T-helper 2 cell treated with Interferon-gamma antibody and Interleukin-4, amounts not matched to agents 100 ng/mL and 5 ng/mL, for 36 hours (primary cell): Measurements from ENCODE around the gene EFNA3. TPM values are rescaled to one million over a fixed set of nuclear protein-coding genes. Genes with fewer than 3 reads are reported as not detected.

Experiments
- intact Hi-C: fragments of 100-400 bp; cut with micrococcal nuclease; formaldehyde crosslinking; loops from one replicate; pipeline ENCODE4 v1.15.1; 2023
- total RNA-seq: library from RNA; stranded (reverse); gene quantifications from 2 replicates; pipeline ENCODE4 v1.2.3, GENCODE V29; 2022

EFNA3 gene
- total RNA-seq, 1 donor from 2014 or later: 2.4 TPM

DNA sequence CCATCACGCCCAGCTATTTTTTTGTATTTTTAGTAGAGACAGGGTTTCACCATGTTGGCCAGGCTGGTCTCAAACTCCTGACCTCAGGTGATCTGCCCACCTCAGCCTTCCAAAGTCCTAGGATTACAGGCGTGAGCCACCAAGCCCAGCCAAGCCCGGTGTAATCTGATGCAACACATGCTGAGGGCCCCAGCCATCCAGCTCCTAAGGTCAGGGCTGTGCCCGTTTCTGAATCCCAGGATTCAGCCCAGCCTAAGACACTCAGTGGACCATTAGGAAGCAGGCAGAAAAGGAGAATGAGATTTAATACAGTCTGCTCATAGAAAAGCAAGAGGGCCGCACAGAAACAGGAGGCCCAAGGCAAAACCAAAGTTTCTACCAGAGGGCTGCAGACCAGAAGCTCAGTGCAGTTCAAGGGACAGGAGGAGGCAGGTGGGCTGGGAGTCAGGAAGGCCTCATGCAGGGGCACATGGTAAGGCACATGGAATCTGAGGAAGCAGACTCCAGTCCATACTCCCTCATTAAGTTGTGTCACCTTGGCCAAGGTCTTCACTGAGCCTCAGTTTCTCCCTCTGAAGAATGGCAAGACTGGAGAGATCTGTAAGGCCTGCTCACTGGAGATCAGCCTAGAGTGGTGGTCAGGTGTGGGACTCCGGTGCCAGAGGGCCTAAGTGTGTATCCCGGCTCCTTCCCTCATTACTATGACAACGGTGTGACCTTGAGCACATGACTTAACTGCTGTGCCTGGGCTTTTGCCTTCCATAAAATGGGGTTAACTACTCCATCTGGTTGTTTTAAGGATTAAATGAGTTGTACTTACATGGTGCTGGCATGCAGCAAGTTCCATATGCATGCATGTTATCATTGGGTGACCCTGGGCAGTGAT lies 29.9 kb upstream of the EFNA3 start:
- intact Hi-C loops: no loop called here

DNA sequence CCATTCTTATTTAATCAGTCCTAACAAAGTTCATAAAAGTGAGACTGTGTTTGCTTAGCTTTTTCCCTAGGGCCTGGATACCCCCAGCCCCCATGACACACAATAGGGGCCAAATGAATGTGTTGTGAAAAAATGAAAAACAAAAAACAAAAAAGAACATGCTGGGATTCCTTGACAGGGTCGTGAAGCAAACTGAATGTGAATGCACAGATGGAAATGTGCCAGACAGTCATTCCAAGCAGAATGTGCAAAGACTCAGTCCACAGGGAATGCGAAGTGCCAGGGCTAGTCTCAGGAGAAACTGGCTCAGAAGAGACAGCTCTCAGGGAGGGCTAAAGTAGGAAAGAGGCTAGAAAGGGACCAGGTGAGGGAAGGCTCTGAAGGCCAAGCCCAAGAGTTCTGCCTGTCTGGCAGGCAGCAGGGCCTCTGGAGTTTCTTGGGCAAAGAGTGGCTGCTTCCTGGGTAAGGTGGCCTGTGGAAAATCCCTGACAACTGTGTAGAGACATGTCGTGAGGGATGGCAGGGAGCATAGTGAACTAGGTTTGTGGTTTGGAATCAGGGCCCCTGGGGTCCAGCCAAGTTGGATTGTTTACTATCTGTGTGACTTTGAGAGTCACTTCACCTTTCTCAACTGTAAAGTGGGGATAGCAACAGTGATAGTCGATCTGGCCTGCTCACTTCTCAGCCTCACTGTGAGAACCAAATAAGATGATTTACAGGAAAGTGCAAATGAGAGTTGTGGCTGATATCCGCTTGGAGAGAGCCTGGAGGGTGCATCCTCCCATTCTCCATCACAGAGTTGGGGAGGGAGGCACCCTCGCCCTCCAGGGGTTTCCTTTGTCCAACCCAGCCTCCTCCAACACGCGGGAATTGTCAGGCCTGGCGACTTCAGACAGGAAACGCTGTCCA lies 28.7 kb upstream of the EFNA3 start:
- intact Hi-C loops: loop anchor here (2.0 kb wide), 2 partner anchors 51 to 75 kb away; partner anchors contain the start of gene CKS1B

DNA sequence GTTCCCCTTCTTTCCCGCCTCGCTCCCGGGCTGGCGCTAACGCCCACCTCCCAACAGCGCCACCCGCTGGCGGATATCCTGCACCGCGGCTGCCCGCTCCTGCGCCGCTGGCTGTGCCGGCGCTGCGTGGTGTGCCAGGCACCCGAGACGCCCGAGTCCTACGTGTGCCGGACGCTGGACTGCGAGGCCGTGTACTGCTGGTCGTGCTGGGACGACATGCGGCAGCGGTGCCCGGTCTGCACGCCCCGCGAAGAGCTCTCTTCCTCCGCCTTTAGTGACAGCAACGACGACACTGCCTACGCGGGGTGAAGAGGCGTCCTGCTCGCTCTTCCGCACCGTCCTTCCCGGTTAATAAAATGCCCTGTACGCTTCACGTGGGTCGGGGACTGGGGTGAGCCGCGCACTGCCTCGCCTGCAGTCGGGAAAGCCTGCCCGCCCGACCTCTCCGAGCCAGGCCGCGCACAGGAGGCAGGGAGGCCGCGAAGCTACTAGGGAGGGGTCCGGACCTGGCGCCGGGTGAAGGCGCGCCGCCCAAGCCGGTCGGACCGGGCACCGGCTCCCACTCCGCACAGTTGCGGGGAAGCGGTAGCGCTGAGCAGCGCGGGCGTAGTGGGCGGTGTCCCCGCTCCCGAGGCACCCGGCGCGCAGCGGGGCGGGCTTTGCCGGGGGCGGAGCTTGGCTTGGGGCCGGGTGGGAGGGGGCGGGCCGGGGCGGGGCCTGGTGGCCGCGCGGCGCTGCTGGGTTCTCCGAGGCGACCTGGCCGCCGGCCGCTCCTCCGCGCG lies 27.9 kb upstream of the EFNA3 start, which contains the start of gene ADAM15:
Gene ADAM15 (plus strand): TSS at position 757 of the 782 bp plus-strand sequence. CDS start 71 bp downstream, outside the sequence.
- intact Hi-C loops: loop anchor here (2.0 kb wide), 2 partner anchors 52 to 76 kb away; partner anchors contain the start of gene CKS1B

DNA sequence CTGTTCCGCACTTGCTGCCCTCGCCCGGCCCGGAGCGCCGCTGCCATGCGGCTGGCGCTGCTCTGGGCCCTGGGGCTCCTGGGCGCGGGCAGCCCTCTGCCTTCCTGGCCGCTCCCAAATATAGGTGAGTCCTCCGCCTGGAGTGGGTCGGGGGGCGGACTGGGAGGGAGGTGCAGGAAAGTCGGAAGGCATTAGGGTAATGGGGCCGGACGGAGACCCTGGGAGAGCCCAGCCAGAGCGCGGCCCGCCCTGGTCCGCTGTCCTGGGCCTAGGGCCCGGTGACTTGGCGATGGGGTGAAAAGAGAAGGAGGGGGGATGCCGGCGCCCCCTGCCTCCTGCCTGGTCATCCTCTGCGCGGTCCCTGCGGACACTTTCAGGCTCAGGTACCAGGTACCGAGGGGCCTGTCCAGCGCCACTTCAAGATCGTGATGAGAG lies 27.3 kb upstream of the EFNA3 start:
- intact Hi-C loops: loop anchor here (2.0 kb wide), 2 partner anchors 53 to 77 kb away; partner anchors contain the start of gene CKS1B

DNA sequence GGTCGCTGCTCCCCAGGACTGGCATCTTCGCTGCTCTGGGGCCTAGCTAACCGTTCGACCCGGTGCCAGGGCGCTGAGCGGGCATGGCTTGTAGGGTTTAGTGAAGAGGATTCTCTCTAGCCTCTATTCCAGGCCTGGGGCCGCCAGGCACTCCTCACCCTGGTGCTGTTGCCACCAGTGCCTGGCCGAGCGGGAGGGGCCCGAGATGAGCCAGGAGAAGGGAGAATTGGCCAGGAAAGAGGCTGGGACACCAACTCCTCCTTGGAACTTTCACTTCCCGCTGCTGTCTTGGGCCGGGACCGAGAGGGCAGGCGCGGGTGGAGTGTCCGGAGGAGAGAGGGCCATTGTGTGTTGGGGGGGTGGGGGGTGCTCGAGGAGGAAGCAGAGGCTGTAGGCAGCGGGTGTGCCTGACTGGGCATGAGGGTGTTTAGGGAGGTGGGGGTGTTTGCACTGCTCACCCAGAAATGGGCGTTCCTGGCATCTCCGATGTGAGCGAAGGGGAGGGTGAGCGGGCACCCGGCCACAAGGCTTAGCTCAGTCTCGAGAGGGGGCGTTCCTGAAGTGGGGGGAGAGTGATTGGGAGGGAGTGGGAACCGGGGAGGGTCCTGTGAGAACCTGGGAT lies 26.7 kb upstream of the EFNA3 start:
- intact Hi-C loops: loop anchor here (1.0 to 2.0 kb wide), 3 partner anchors 9 to 77 kb away; partner anchors contain the start of gene CKS1B

DNA sequence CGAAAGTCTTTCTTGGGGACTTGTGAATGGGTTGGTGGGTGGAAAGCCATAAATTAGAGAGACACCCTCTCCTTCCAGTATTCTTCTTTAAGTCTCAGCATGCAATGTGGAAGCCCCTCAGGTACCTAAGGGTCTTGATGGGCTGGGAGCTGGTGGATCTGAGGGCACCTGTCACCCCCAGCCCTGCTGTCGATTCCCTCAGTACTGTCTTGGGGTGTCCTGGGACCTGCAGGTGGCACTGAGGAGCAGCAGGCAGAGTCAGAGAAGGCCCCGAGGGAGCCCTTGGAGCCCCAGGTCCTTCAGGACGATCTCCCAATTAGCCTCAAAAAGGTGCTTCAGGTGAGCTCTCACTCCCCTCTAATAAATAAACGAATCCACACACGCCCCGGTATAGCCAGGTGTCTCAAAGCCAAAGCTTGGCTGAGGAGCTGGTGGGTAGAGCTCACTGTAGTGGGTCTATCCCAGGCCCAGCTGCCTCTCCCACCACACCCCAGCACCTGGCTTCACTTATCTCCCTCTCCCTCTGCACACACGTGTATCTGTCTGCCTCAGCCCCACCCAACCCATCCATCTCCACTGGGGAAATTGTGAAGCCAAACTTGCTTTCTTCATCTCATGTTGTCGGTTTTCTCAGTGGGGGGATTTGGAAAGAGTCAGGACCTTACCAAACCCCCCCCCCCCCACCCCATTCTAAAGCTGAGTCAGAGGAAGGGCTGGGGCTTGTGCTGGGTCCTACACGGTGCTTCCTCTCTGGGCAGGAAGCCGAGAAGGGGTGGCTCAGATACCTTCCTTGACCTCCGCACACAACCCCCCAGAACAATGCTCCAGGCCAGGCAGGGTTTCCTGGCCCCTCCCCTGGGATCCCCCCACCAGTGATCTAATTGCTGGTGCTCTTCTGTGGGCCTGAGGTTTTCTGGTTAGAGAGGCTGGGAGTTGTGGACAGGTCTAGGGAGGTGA lies 25.9 kb upstream of the EFNA3 start:
- intact Hi-C loops: loop anchor here (1.0 kb wide), 1 partner anchor 9 kb away; no protein-coding TSS in a partner anchor

DNA sequence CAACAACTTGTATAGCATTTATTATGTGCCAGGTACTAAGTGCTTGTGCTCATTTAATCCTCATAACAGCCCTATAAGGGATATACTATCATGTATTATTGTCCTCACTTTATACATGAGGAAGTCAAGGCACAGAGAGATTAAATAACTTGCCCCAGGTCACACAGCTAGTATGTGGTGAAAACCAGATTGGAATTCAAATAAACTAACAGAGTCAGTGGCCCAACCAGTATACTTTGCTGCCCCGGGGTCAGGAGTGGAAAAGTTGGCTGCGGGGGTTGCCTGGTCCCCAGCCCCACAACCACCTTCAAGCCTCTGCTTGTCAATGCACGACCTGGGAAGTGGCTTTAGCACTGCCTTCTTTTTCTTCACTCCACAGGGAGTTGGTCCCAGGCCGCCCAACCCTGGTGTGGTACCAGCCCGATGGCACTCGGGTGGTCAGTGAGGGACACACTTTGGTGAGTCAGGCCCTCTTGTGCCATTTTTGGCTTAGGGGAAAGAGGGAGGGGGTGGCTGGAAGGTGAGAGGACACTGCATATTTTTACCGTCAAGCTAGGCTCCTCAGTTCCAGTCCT lies 25.0 kb upstream of the EFNA3 start:
- intact Hi-C loops: no loop called here

DNA sequence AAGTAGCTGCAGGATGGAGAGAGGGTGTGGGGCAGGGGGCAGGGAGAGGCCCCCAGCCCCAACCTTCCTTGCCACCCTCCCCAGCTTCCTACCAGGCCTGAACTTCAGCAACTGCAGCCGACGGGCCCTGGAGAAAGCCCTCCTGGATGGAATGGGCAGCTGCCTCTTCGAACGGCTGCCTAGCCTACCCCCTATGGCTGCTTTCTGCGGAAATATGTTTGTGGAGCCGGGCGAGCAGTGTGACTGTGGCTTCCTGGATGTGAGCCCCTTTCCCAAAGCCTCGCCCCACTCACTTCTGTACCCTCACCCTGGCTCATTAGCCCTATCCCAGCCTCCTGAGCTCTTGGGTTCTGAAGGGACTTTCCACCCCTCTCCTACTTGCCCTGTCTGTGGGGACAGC lies 21.5 kb upstream of the EFNA3 start:
- intact Hi-C loops: no loop called here

DNA sequence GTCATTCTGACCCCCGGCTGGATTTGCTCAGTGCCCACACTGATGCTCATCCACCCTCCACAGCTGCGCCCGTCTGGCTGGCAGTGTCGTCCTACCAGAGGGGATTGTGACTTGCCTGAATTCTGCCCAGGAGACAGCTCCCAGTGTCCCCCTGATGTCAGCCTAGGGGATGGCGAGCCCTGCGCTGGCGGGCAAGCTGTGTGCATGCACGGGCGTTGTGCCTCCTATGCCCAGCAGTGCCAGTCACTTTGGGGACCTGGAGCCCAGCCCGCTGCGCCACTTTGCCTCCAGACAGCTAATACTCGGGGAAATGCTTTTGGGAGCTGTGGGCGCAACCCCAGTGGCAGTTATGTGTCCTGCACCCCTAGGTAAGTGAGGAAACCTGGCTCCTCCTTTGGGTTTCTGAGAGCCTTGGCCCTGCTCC lies 20.8 kb upstream of the EFNA3 start:
- intact Hi-C loops: no loop called here

DNA sequence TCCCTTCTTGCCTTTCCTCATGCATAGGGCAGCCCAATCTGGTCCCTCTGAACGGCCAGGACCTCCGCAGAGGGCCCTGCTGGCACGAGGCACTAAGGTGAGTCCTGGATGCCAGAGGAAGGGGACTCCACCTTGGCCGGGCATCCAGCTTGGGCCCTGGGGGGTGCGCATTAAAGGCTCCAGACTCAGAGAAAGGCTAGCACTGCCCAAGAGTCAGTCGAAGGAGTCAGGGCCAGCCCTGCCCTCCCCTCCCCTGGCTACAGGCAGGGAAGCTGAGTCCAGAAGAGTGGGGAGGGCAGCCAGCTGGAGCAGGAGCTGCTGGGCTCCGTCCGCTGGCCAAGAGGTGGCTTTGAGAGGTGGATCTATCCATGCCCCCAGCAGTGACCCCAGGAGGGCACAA lies 17.9 kb upstream of the EFNA3 start:
- intact Hi-C loops: loop anchor here (1.0 to 10.0 kb wide), 6 partner anchors 8 to 501 kb away; partner anchors contain the start of genes PBXIP1 and PMVK

DNA sequence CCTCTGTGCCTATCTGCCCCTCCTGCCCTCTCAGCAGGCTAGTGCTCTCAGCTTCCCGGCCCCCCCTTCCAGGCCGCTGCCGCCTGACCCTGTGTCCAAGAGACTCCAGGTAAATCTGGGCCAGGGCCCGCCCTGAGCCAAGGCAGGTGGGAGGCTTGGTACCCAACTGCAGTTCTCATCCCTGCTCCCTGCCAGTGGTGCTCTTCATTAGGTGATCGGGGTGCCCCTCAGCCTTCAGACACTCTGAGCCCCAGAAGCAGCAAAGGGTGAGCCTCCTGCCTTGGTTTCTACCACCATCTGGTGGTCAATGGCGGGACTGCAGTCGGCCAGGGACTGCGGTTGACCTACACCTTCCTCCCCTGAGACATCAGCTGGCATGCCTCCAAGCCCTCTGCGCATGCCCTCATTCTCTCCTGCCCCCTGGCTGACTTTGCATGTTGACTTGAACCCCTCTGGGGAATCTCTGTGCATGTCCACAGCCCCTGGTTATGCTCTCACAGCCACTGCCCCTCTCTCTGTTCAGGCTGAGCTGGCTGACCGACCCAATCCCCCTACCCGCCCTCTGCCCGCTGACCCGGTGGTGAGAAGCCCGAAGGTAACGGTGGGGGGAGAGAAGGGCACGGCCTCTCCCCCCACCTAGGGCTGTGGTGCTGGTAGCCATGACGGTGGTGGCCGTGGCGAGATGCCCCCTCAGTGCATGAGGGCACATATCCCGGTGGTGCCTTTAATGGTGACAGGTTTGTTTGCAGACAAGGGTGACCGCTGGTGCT lies 17.1 kb upstream of the EFNA3 start:
- intact Hi-C loops: loop anchor here (1.0 to 10.0 kb wide), 6 partner anchors 9 to 502 kb away; partner anchors contain the start of genes PBXIP1 and PMVK

DNA sequence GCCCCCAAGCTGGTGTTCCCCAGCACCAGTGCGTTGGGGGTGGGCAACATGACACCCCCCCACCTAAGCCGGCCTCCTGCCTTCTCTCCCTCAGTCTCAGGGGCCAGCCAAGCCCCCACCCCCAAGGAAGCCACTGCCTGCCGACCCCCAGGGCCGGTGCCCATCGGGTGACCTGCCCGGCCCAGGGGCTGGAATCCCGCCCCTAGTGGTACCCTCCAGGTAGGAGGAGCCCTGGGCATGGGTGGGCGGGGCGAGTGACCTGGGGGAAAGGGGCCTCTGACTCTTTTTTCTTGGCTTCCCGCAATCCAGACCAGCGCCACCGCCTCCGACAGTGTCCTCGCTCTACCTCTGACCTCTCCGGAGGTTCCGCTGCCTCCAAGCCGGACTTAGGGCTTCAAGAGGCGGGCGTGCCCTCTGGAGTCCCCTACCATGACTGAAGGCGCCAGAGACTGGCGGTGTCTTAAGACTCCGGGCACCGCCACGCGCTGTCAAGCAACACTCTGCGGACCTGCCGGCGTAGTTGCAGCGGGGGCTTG lies 16.4 kb upstream of the EFNA3 start:
- intact Hi-C loops: loop anchor here (5.0 to 10.0 kb wide), 3 partner anchors 105 to 397 kb away; partner anchors contain the start of genes PBXIP1 and PMVK

DNA sequence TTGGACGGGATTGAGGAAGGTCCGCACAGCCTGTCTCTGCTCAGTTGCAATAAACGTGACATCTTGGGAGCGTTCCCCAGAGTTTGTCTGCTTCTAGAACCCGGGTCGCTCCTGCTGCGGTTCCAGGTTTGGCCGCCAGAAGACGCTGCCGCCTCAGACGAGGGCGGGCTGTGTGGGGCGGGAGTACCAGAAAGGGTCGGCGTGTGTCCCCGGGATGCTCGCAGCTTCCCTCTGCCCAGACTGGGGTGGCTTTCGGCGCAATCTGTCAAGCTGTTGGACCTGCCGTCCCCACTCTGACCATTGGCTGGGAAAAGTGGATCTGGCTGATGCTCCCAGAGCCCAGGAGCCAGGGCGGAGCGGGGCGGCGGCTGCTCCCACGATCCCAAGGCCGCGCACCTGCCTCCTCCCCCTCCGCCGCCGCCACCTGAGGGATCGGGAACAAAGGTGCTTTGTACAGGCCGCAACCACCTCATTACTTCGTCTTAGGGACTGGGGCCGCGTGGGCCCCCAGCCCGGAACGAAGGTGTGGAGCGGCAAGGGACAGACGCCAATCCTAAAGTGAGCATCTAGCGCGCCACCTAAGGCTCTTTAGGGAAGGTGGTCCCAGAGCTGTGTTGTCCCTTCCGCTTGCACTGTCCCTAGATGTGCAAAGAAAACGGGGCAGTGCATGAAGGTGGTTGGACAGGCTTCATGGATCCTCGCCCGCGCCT lies 15.8 kb upstream of the EFNA3 start:
- intact Hi-C loops: loop anchor here (1.0 to 10.0 kb wide), 6 partner anchors 21 to 398 kb away; partner anchors contain the start of genes PBXIP1, PMVK, SLC50A1 and ZBTB7B

DNA sequence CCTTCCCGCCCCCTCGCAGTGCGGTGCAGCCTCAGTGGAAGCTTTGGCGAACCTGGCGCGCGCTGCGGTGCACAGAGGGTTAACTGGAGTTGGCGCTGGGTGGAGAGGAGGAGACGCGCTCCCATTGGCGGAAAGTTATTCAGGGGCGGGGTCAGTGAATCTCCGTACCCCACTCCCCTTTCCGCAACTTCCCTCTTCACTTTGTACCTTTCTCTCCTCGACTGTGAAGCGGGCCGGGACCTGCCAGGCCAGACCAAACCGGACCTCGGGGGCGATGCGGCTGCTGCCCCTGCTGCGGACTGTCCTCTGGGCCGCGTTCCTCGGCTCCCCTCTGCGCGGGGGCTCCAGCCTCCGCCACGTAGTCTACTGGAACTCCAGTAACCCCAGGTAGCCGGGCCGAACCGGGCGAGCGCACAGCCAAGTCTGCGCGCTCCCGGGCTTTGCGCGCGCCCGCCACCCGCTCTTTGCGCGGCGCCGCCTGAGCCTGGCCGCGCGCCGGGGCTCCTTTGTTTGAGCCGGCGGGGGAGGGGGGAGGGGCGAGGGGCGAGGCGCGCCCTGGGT lies 15.0 kb upstream of the EFNA3 start, which contains the start of gene EFNA4:
Gene EFNA4 (plus strand): TSS at position 191 of the 561 bp plus-strand sequence. CDS start 84 bp downstream, at position 275.
- intact Hi-C loops: loop anchor here (1.0 to 10.0 kb wide), 6 partner anchors 21 to 399 kb away; partner anchors contain the start of genes PBXIP1, PMVK, SLC50A1 and ZBTB7B

DNA sequence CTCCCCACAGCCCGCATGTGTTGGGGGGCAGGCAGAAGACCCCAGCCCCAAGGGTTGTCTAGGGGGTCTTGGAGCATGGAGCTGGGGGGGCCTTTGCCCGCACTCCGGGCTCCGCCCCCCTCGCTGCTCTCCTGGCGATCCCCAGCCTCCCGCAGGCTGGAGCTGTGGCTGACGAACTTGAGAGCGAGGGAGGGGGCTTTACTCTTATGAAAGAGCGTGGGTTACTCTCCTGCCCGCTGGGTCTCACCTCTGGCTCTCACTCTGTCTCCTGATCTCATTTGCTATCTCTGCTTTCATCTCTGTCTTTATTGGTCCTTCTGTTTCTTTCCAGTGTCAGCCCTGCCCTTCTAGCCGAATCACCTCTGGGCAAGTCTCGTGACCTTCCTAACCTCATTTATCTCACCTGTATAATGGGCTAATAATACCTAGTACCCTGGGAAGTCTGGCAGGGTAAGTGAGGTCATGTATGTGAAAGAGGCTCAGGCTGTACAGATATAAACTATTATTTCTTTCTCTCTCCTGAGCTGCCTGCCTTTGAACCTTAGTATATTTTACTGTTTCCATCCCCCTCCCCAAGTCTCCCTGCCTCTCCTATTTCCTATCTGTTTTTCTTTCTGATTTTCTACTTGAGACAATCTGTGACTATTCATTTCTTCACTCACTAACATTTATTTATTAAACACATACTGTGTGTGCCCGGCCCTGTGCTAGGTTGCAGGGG lies 14.4 kb upstream of the EFNA3 start:
- intact Hi-C loops: loop anchor here (5.0 to 10.0 kb wide), 3 partner anchors 107 to 399 kb away; partner anchors contain the start of genes PBXIP1 and PMVK
